ENCODE results near the gene IGF2BP2.
"Not testable (repeated sequence)": the region's sequence is repeated elsewhere in the genome, so short reads cannot be mapped to it uniquely, and the experiment has no call there.

Gene IGF2BP2

GRCh38 chr3:185853771-185854170, 28.9 kb upstream of the IGF2BP2 start:
- H2BK12ac ChIP-seq (ENCODE audit: low read length); H3K79me1 ChIP-seq (ENCODE audit: low read depth, low read length); H2AFZ ChIP-seq (ENCODE audit: low read length); H2BK120ac ChIP-seq (ENCODE audit: low read depth, low read length); H3K4me3 ChIP-seq (ENCODE audit: low read length in 2 of 2); H3K27ac ChIP-seq (replicated peaks; ENCODE audit: low read length); H3K4ac ChIP-seq (ENCODE audit: low read length); H3K4me1 ChIP-seq (ENCODE audit: control insufficient read depth in 2 of 2, insufficient read depth in 1 of 2, low read depth in 1 of 2, low read length in 2 of 2); H3K9ac ChIP-seq (ENCODE audit: low read depth, low read length, poor library complexity); H4K91ac ChIP-seq (ENCODE audit: low read depth, low read length, poor library complexity); H2BK15ac ChIP-seq (ENCODE audit: low read length); DNase-seq (ENCODE audit: low spot score); H4K8ac ChIP-seq (ENCODE audit: low read depth, low read length); H2AK5ac ChIP-seq (ENCODE audit: low read depth, low read length); H3K27me3 ChIP-seq (ENCODE audit: control insufficient read depth in 3 of 3, insufficient read depth in 3 of 3, low read depth in 1 of 3, low read length in 3 of 3); H3K23ac ChIP-seq (ENCODE audit: low read depth, low read length, poor library complexity); H3K14ac ChIP-seq (ENCODE audit: low read length); H3K4me2 ChIP-seq (ENCODE audit: insufficient read depth, low read length, poor library complexity, severe bottlenecking); H2BK5ac ChIP-seq (ENCODE audit: low read length); H3K36me3 ChIP-seq (replicated peaks in 1 of 2; ENCODE audit: control insufficient read depth in 2 of 2, insufficient read depth in 2 of 2, low read length in 2 of 2); H3K18ac ChIP-seq (ENCODE audit: low read length): not testable (repeated sequence)
- peaks cover 2 to 10% of the 10 kb centered on the region in 2 donors for H3K9me3 ChIP-seq (replicated peaks in 1 of 2; ENCODE audit: control insufficient read depth in 2 of 2, insufficient read depth in 1 of 2, low read depth in 1 of 2, low read length in 2 of 2)
- WGBS, 2 donors (ENCODE audit: extremely low coverage in 2 of 2, insufficient read length in 2 of 2, insufficient replicate concordance in 1 of 2), result no CpG with 5 or more reads among the region's 3 CpGs

- H3K27ac ChIP-seq (replicated peaks; ENCODE audit: low read length), result no peak overlapping the region
- H2AK5ac ChIP-seq (ENCODE audit: low read depth, low read length), result no peak overlapping the region
- no peaks in the 10 kb centered on the region for H3K27me3 ChIP-seq (ENCODE audit: control insufficient read depth in 3 of 3, insufficient read depth in 3 of 3, low read depth in 1 of 3, low read length in 3 of 3)
- no peak overlapping the region for H2BK5ac ChIP-seq (ENCODE audit: low read length)
- H3K4ac ChIP-seq (ENCODE audit: low read length), result no peak overlapping the region
- H3K18ac ChIP-seq (ENCODE audit: low read length), result no peak overlapping the region
- peaks cover 2 to 10% of the 10 kb centered on the region in 2 donors for H3K9me3 ChIP-seq (replicated peaks in 1 of 2; ENCODE audit: control insufficient read depth in 2 of 2, insufficient read depth in 1 of 2, low read depth in 1 of 2, low read length in 2 of 2)
- H2BK120ac ChIP-seq (ENCODE audit: low read depth, low read length), result no peak overlapping the region
- no peak overlapping the region for H2BK15ac ChIP-seq (ENCODE audit: low read length)
- no peak overlapping the region for H4K91ac ChIP-seq (ENCODE audit: low read depth, low read length, poor library complexity)
- H3K9ac ChIP-seq (ENCODE audit: low read depth, low read length, poor library complexity), result no peak overlapping the region
- no peaks in the 10 kb centered on the region for H3K4me1 ChIP-seq (ENCODE audit: control insufficient read depth in 2 of 2, insufficient read depth in 1 of 2, low read depth in 1 of 2, low read length in 2 of 2)
- DNase-seq (ENCODE audit: low spot score), result no peak
- no peaks in the 10 kb centered on the region for H3K79me1 ChIP-seq (ENCODE audit: low read depth, low read length)
- H3K4me3 ChIP-seq (ENCODE audit: low read length in 2 of 2), result no peak overlapping the region
- H3K14ac ChIP-seq (ENCODE audit: low read length), result no peak overlapping the region
- H3K4me2 ChIP-seq (ENCODE audit: insufficient read depth, low read length, poor library complexity, severe bottlenecking), result no peak overlapping the region
- H2BK12ac ChIP-seq (ENCODE audit: low read length), result no peak overlapping the region
- H3K36me3 ChIP-seq (replicated peaks in 1 of 2; ENCODE audit: control insufficient read depth in 2 of 2, insufficient read depth in 2 of 2, low read length in 2 of 2), result no peaks in the 10 kb centered on the region
- no CpG with 5 or more reads among the region's 4 CpGs for WGBS, 2 donors (ENCODE audit: extremely low coverage in 2 of 2, insufficient read length in 2 of 2, insufficient replicate concordance in 1 of 2)
- no peak overlapping the region for H3K23ac ChIP-seq (ENCODE audit: low read depth, low read length, poor library complexity)
- no peak overlapping the region for H2AFZ ChIP-seq (ENCODE audit: low read length)
- H4K8ac ChIP-seq (ENCODE audit: low read depth, low read length), result no peak overlapping the region
These were observed 27.8 kb upstream of the IGF2BP2 start for GRCh38 chr3:185852635-185853034.

GRCh38 chr3:185851959-185852358, 27.1 kb upstream of the IGF2BP2 start:
- Histone ChIP-seq H3K14ac (ENCODE audit: low read length) (no peak overlapping the region), H2BK5ac (ENCODE audit: low read length) (no peak overlapping the region), H3K27me3 (ENCODE audit: control insufficient read depth in 3 of 3, insufficient read depth in 3 of 3, low read depth in 1 of 3, low read length in 3 of 3) (no peaks in the 10 kb centered on the region), H3K4ac (ENCODE audit: low read length) (no peak overlapping the region), H2BK12ac (ENCODE audit: low read length) (no peak overlapping the region), H3K36me3 (replicated peaks in 1 of 2; ENCODE audit: control insufficient read depth in 2 of 2, insufficient read depth in 2 of 2, low read length in 2 of 2) (no peaks in the 10 kb centered on the region), H3K9me3 (replicated peaks in 1 of 2; ENCODE audit: control insufficient read depth in 2 of 2, insufficient read depth in 1 of 2, low read depth in 1 of 2, low read length in 2 of 2) (peaks cover 2 to 5% of the 10 kb centered on the region in 2 donors), H3K4me3 (ENCODE audit: low read length in 2 of 2) (no peak overlapping the region), H2AFZ (ENCODE audit: low read length) (no peak overlapping the region), H3K79me1 (ENCODE audit: low read depth, low read length) (no peaks in the 10 kb centered on the region), H3K18ac (ENCODE audit: low read length) (no peak overlapping the region), H3K9ac (ENCODE audit: low read depth, low read length, poor library complexity) (no peak overlapping the region), H2BK120ac (ENCODE audit: low read depth, low read length) (no peak overlapping the region), H4K8ac (ENCODE audit: low read depth, low read length) (no peak overlapping the region), H3K4me1 (ENCODE audit: control insufficient read depth in 2 of 2, insufficient read depth in 1 of 2, low read depth in 1 of 2, low read length in 2 of 2) (no peaks in the 10 kb centered on the region), H2BK15ac (ENCODE audit: low read length) (no peak overlapping the region), H3K23ac (ENCODE audit: low read depth, low read length, poor library complexity) (no peak overlapping the region), H2AK5ac (ENCODE audit: low read depth, low read length) (no peak overlapping the region), H3K4me2 (ENCODE audit: insufficient read depth, low read length, poor library complexity, severe bottlenecking) (no peak overlapping the region), H4K91ac (ENCODE audit: low read depth, low read length, poor library complexity) (no peak overlapping the region), H3K27ac (replicated peaks; ENCODE audit: low read length) (no peak overlapping the region)
- DNase-seq (ENCODE audit: low spot score), result no peak
- no CpG with 5 or more reads among the region's 1 CpG for WGBS, 2 donors (ENCODE audit: extremely low coverage in 2 of 2, insufficient read length in 2 of 2, insufficient replicate concordance in 1 of 2)

- Histone ChIP-seq H3K4ac (ENCODE audit: low read length) (no peak overlapping the region), H3K36me3 (replicated peaks in 1 of 2; ENCODE audit: control insufficient read depth in 2 of 2, insufficient read depth in 2 of 2, low read length in 2 of 2) (no peaks in the 10 kb centered on the region), H3K4me3 (ENCODE audit: low read length in 2 of 2) (no peak overlapping the region), H4K8ac (ENCODE audit: low read depth, low read length) (no peak overlapping the region), H3K9ac (ENCODE audit: low read depth, low read length, poor library complexity) (no peak overlapping the region), H2AK5ac (ENCODE audit: low read depth, low read length) (no peak overlapping the region), H2BK5ac (ENCODE audit: low read length) (no peak overlapping the region), H4K91ac (ENCODE audit: low read depth, low read length, poor library complexity) (no peak overlapping the region), H3K14ac (ENCODE audit: low read length) (no peak overlapping the region), H2BK15ac (ENCODE audit: low read length) (no peak overlapping the region), H3K18ac (ENCODE audit: low read length) (no peak overlapping the region), H3K27ac (replicated peaks; ENCODE audit: low read length) (no peak overlapping the region), H3K23ac (ENCODE audit: low read depth, low read length, poor library complexity) (no peak overlapping the region), H2AFZ (ENCODE audit: low read length) (no peak overlapping the region), H3K9me3 (replicated peaks in 1 of 2; ENCODE audit: control insufficient read depth in 2 of 2, insufficient read depth in 1 of 2, low read depth in 1 of 2, low read length in 2 of 2) (no peaks in the 10 kb centered on the region), H2BK120ac (ENCODE audit: low read depth, low read length) (no peak overlapping the region), H3K4me1 (ENCODE audit: control insufficient read depth in 2 of 2, insufficient read depth in 1 of 2, low read depth in 1 of 2, low read length in 2 of 2) (no peaks in the 10 kb centered on the region), H2BK12ac (ENCODE audit: low read length) (no peak overlapping the region), H3K27me3 (ENCODE audit: control insufficient read depth in 3 of 3, insufficient read depth in 3 of 3, low read depth in 1 of 3, low read length in 3 of 3) (no peaks in the 10 kb centered on the region), H3K4me2 (ENCODE audit: insufficient read depth, low read length, poor library complexity, severe bottlenecking) (no peak overlapping the region), H3K79me1 (ENCODE audit: low read depth, low read length) (no peaks in the 10 kb centered on the region)
- DNase-seq (ENCODE audit: low spot score), result no peak
- no CpG with 5 or more reads among the region's 3 CpGs for WGBS, 2 donors (ENCODE audit: extremely low coverage in 2 of 2, insufficient read length in 2 of 2, insufficient replicate concordance in 1 of 2)
These were observed 26.2 kb upstream of the IGF2BP2 start for GRCh38 chr3:185851046-185851445.

All from neuronal stem cell (in vitro differentiated cells).